Renal pelvis (tissue), 4 donors: ENCODE results near the gene CELF4. TPM values are rescaled to one million over a fixed set of nuclear protein-coding genes. Genes with fewer than 3 reads are reported as not detected.

Experiments used
- DNase-seq: peaks from one replicate; pipeline ENCODE4 v3.0.0-alpha.2; 2013
- polyA plus RNA-seq, 3 donors: library from polyadenylated mRNA; unstranded; fragments of 120-200 nt; gene quantifications; one replicate each; pipeline ENCODE4 v1.2.1, GENCODE V29; 2013; ENCODE audit not compliant: insufficient read length in 3 of 3

The CELF4 gene
- polyA plus RNA-seq, 3 donors, result 2.2 to 3.8 (median 3.7) TPM

DNA sequence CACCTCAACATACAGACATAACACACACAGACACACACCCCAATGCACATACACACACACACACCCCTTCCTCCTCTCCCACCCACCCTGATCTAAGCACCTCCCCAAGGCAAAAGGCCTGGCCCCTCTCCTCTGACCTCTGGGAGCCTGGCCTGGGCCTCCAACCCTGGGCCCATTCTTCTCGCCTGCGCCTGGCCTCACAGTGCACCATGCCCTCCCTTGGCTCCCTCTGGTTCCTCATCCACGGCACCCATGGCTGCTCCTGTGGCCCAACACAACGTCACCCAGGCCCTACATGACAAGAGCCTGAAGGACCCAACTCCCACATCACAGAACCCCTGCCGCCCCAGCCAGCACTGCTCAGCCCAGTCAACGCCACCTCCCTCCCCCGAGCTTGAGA is 281.3 kb downstream of the CELF4 start:
- DNase-seq, result no peak

DNA sequence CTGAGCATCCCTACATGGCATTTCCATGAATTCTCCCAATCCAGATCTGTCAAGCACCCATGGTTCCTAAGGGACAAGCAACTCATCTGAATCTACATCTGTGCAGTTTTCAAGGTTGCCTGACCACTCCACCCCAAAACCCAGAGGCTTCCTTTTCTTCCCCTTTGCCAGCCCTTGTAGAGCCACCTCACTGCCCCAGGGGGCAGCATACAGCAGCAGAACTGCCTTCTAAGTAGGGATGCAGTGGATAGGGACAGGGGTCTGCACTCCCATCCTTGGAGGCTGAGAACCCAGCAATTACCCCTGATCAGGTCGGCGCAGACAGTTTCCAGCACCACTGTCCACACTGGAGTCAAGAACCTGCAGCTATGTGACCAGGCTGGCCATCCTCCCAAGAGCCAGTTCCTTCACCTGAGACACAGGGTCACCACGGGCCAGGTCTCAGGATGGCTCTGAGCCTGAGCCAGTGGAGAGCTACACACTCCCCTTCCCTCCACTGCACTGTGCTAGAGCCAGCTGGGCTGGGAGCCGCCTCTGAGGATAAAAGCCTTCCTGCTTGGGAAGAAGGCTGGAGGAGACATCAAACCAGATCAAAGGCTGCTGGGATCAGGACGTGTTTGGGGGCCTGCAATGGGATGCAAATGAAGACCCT is 283.1 kb downstream of the CELF4 start:
- no peak for DNase-seq

DNA sequence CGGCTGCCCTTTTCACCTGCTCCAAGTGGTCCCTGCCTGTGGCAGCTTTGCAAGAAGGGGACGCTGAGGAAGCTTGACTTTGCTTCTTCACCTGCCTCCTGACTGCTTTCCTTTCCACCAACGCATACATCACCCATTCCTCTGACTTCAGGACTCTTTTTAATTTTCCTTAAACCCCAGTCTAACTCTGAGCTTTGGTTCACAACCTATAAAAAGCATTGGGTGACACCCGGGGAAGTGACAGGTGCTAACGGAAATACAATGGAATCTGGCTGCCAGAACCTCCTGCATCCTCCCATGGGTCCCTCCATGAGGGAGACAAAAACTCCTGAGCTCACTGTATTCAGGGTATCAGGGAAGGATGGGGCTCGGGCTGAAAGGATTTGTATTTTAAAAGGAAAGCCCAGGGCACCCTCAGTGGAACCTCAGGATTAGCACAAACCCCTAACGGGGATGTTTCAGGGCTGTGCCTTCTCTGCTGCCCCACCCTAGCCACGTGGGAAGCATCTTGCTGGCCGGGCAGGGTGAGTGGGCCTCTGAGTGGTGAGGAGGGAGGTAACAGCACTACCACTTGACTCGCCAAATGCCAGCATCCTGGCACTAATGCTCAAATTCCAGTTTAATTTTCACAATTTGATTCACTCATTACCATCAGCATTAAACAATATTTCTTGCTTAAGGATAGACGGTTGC is 284.8 kb downstream of the CELF4 start:
- DNase-seq, result no peak

DNA sequence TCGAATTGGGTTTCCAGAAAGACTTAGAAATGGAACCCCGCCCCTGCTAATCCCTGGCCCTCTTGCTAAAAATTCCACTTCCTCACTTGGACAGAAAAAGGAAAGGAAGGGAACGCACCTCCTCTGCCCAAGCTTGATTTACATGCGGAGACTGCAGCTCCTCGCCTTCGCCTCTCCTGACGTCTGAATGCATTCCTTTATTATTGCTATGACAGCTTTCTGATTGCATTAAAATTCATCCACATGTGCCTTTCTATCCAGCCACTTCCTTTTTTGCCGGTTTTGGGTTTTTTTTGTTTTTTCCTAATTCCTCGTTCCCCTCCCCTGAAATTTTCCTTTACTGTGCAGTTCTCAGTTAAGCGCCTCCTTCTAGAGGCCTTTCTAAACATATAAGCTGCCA is 287.8 kb downstream of the CELF4 start:
- no peak for DNase-seq

DNA sequence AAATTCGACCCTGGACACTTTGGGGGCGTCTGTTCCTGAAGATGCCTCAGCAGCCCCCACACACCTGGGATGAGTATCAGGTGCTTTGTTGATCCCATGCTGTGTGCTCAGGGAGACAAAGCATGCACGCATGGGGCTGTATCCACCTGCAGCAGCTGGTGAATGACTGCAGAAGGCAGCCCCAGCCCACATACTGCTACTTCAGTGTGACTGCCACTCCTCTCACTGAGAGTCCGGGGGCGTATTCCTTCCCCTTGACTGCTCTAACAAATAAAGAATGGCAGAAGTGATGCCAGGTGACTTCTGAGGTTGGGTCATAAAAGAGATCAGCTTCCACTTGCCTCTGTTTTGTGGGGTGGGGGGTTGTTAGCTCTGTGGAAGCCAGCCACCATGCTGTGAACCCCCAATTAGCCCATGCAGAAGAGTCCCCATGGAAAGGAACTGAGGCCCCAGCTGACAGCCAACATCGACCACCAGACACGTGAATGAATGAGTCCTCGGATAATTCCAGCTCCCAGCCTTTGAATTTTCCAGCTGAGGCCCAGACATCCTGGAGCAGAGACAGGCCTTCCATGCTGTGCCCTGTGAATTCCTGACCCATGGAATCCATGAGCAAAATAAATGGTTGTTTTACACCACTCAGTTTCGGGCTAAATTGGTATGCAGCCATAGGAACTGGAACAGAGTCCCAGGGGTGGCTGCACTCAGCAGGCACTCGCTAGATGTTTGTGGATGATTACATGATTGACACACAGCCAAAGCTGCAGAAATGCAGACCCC is 289.3 kb downstream of the CELF4 start:
- no peak for DNase-seq

DNA sequence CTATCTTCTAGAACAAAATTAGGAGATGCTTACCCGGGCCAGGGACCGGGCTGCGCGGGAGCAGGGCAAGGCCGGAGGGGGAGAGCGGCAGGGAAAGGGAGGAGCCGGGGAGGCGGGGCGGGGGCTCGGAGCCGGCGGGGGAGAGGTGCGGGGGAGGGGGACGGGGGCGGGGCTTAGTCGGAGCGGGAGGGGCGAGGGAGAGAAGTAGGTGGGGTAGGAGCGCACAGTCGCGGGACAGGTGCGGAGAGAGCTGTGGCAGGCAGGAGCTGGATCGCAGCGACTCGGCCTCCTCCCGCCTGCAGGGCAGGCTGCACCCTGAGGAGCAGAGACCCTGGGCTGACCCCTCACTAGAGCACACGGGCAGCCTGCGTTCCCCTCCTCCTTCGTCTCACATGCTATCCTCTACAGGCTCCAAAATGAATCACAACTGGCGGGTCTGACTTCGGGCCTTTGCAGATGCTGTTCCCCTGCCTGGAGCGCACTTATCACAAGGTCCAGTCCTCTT is 290.3 kb downstream of the CELF4 start:
- no peak for DNase-seq

DNA sequence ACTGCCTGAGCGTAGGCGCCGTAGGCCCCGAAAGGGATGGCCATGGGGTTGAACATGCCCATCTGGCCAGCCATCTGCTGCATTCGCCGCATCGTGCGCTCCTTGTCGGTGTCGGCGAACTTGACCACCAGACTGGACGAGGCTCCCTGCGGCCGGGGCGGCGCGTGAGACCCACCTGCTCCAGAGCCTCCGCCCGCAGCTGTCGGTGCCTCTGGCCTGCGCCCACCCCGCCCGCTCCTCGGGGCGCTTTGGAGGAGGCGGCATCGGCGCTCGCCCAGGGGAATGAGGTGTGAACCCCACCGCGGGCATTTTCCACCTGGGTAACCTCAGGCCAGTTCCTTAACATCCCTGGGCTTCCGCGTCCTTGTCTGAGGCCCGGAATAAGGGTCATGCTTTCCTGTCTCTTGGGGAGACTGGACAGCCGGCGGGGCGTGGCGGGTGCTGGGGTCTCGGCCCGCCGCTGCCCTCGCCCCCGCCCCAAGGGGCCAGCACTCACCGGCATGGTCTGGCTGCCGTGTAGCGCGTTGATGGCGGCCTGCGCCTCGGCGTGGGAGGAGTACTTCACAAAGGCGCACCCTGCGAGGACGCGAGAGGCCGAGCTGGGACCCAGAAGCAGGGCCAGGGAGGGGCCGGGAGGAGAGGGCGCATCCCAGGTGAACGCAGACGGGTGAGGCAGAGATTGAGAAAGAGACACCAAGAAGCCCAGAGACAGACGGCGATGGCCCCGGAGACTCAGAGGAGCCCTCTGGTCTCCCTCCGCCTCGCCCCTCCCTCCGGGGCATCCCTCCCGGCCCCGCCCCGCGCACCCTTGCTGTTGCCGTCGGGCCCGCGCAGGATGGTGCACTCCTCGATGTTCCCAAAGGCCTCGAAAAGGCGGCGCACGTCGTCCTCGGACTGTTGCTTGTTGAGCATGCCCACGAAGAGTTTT is 291.0 kb downstream of the CELF4 start:
- no peak for DNase-seq

DNA sequence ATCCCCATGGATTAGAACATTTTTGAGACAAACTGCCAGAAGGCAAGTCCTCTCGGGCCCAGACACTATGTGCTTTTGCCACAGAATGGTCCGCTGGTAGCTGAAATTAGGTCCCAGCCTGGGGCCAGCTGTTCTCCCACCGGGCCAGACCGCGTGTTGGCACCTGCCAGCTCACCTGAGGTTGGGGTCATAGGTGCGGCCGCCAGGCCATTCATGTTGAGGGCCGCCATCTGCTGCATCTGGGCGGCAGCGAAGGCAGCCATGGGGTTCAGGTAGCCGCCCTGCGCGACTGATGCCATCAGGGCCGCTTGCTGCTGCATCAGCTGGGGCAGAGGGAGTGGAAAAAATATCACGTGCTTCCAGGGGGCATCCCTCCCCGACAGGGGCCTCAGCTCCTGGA is 292.8 kb downstream of the CELF4 start:
- DNase-seq, result no peak

DNA sequence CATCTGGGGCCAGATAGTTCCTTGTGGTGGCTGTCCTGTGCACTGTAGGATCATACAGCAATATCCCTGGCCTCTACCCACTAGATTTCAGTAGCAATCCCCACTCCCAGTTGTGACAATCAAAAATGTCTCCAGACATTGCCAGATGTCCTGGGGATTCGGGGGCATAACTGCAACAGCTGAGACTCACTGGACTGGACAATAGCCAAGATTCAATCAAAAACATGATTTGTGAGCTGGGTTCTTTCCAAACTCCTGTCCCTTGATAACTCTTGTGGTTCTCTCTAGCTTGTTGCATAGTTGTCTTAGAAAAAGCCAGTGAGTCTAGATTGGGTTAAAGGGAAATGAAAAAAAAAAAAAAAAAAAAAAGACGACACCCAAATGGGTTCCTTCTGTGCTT is 293.4 kb downstream of the CELF4 start:
- no peak for DNase-seq

DNA sequence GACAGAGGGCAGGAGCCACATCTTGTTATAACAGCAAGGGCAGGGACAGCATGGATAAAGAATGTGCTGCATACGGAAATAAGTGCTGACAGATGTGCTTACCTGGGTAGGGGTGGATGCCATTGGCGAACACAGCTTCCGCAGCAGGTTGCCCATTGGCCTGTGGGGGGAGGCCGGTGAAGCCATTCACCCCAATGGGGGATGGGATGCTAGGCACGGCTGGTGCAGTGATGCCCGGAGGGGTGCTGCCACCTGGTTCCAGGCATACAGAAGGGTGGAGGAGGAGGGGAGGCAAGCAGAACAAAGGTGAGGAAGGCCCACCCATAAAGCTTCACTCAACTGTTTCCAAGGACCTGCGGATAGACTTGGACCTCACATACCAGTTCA is 294.9 kb downstream of the CELF4 start:
- DNase-seq, result no peak

DNA sequence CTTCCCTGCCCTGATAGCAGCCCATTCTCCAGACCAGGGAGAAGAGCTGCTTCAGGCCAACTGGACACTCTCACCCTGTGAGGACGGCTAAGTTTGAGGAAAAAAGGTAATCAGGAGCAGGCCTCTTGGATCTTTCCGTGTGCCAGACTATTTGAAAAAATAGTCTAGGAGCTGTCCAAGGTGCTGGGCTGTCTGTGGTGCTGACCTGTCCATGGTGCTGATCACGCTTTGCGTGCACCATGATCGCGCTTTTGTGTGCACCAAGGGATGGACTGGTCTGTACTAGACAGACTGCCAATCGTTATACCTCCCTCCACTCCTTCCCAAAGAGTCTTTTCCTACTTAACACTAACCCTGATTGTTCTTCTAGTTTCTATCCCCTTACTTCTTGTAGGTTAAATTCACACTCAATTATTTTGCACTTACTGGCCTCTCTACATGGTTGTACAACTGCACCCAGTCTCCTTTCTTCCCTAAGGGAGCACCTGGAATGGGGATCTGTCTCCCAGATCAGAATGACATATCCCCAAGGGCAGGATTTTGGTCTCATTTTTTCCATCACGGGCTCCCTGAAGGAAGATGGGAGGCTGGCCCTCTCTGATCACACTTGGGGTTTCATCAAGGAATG is 295.4 kb downstream of the CELF4 start:
- peak; percentile 78 for DNase-seq

DNA sequence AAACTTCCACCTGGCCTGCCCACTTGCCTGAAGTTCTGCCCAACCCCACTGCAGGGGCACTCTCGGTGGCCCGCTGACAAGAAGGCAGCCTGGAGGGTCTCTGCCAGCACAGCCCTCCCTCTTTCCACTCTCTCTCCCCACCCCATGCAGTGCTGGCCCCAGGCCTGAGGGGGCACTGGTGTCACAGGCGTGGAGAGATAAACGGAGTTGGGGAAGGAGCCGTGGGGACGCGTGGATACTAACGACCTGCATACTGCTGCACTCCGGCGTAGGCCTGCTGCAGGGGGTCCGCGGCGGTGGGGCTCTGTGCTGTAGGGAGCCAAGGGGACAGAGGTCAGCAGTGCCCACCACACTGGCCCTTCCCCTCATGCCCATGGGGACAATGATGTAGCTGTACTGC is 299.3 kb downstream of the CELF4 start:
- DNase-seq, result no peak

DNA sequence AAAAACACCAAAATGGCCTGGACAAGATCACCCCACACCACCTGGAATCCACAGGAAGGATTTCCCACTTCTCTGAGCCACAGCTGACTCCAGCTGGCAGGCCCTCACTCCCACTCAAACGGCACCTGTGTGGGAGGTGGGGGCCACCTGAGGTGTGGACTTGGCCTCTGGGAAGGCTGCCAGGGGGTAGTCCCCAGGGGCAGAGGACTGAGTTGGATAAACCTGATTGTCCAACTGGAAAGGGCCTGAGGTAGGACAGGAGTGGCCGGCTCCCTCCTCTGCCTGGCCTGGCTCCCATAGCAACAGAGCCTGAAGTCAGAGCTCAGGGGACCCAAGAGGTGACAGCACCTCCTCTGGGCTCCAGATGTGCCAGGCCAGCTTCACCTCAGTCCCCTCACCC is 300.2 kb downstream of the CELF4 start:
- DNase-seq, result no peak

DNA sequence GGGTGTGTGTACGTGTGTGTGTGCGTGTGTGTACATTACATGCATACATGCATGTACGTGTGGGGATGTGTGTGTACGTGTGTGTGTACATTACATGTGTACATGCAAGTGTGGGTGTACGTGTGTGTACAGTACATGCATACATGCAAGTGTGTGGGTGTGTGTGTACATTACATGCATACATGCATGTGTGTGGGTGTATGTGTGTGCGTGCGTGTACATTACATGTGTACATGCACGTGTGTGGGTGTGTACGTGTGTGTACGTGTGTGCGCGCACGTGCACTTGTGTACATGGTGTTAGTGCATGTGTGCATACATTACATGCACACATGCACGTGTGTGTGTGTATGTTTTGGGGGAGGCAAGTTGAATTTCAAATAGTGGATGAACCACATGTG is 300.6 kb downstream of the CELF4 start:
- no peak for DNase-seq

DNA sequence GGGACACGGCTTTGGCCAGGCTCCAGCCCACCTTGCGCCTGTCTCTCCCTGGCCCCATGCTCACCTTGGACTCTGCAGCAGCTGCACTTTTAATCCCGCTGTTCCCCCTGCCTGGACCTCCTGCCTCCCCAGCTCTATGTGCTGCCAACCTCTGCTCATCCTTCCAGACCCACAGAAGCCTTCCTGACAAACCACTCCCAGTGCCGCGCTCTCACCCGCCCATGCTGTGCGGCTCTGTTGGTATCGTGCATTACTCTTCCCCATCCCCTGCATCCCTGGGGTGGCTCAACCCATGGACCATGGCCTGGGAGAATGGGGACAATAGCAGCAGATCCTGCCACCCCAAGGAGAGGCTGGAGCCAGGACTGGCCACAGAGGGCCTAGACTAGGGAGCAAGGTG is 303.6 kb downstream of the CELF4 start:
- no peak for DNase-seq

DNA sequence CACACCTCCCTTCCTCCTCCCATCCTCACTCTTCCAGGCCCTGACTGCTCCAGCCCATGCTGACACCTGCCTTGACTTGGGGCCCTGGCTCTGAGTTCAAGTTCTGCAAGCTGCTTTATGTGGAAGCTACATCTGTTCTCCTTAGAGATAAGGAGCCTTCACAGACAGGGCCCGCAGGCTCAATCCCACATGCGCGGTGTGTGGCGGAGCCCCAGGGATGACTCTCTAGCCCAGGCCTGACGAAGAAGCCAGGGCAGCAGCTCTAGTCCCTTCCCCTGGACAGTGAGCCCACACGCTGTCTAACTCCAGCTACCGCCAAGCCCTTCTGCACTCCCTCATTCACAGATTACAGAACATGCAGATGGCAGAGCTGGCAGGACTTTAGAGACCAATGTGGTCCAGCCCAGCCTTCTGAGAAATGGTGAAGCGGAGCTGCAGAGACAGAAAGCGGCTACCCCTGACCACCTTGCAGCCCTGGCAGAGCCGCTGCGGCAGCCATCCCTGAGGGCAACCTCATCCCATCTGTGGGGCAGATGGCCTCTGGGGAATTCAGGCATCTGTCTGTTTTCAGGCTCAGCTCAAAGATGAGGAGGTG is 304.3 kb downstream of the CELF4 start:
- no peak for DNase-seq

DNA sequence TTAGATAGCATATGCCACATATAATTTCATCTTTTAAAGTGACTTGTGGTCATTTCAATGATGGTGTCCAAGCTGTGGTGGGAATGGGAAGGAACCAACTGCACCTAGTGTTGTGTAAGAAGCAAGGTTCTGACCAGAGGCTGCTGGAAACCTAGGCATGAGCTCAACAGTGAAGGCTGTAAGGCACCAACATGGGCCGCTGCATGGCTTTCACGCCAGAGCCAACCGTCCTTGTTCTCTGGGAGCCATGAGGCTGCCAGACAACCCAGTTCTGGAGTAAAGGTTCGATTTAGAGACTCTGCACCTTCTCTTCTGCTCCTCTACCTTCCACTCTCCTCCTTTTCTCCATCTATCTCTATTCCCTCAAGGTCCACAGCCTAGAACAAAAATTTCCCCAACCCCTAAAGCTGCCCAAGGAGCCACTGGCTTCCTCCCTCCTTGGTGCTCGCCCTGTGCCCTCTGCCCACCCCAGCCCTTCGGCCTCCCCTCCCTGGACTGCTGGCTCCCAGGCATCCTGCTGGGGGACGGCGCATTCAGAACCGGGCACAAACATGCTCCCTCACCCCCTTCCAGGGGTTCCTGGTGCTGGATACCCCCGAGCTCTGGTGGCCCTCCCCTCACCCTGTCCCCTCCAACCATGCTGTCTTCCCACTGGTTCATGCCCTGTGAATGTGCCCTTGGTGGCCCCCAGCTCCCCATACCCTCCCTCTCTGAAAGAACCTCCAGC is 305.1 kb downstream of the CELF4 start:
- no peak for DNase-seq

DNA sequence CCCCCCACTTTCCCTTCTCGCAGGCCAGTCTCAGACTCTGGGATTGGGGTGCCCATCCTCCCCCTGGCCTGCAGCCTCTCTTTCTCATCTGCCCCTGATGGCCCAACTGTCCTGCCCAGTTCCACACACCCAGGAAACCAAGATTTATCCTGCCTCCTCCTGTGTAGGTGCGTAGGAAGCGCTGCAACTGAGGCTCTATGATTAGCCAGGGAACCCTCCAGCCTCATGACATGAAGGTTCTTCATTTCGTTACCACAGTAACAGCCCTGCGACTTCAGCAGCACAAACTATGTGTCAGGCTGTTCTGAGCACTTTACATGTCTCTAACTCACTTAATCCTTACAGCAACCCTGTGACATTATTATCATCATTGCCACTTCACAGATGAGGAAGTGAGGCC is 305.9 kb downstream of the CELF4 start:
- DNase-seq, result no peak

DNA sequence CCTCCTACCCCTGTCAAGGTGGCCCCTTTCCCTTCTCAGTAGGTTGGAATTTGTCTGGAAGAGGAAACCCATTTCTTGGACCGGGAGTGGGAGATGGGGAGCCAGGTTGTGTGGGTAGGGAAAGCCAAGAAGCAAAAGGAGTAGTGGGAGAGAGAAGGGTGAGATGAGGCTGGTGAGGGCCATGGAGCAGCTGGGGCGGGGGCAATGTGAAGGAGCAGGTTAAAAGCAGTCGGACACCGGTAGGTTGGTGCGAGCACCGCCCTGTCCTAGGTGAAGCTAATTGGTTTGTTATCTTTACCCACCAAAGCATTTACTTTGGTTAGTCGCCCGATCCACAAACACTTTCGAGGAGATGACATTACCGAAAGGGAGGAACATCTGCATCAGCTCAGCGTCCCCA is 306.8 kb downstream of the CELF4 start:
- DNase-seq, result no peak

DNA sequence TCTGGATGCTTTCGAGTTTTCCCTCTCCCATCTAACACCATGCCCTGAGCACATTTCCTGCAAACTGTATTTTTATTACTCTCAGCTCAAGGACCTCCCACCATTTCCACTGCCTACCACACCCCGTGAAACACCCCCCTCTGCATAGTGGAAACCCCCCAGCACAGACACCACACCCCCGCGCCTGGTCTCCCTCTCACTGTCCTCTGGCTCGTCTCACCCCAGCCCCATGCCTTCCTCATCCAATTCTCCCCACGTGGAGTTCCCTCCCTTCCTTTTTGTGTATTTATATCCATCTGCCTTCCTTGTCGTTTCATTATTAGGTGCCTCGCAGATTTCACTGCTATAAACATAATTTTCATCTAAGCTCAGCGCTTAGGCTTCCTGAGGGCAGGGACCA is 307.5 kb downstream of the CELF4 start:
- DNase-seq, result no peak
